Nephron (organoid): ENCODE data around the gene DLST.
A peak's percentile ranks its signal among the peaks of the same experiment; 100 is the strongest.
"Not testable (repeated sequence)": the region's sequence is repeated elsewhere in the genome, so short reads cannot be mapped to it uniquely, and the experiment has no call there.

Source experiments
- H3K27ac Mint-ChIP-seq, 3 experiments: 2 replicates each; pipeline ENCODE4 v1.8.0; 2020; ENCODE audit warnings: mixed read lengths in 3 of 3, mild to moderate bottlenecking in 2 of 3, moderate library complexity in 1 of 3
- H3K27me3 Mint-ChIP-seq: 2 replicates; pipeline ENCODE4 v1.8.0; 2021; ENCODE audit warnings: low read depth, mild to moderate bottlenecking, moderate library complexity, mixed read lengths
- H3K36me3 Mint-ChIP-seq: 2 replicates; pipeline ENCODE4 v1.8.0; 2020; ENCODE audit warnings: low read depth, mixed read lengths
- H3K4me1 Mint-ChIP-seq: 2 replicates; pipeline ENCODE4 v1.8.0; 2020; ENCODE audit warnings: mixed read lengths
- H3K4me3 Mint-ChIP-seq, 3 experiments: 2 replicates each; pipeline ENCODE4 v1.8.0; 2020; ENCODE audit warnings: mild to moderate bottlenecking in 3 of 3, mixed read lengths in 3 of 3, moderate library complexity in 2 of 3
- H3K9me3 Mint-ChIP-seq: 2 replicates; pipeline ENCODE4 v1.8.0; 2020; ENCODE audit warnings: mixed read lengths
- CTCF ChIP-seq, 3 experiments: fragments of 200-600 bp; sonication (generic); IDR thresholded peaks; one replicate each; pipeline ENCODE4 v1.5.0; 2021; ENCODE audit warnings: antibody characterized with exemption in 3 of 3; ENCODE audit not compliant: unreplicated experiment in 3 of 3

Gene DLST

GRCh38 chr14:74921987-74922751 lies 40.5 kb downstream of the DLST start:
- H3K4me3 Mint-ChIP-seq = peak overlapping the region; percentile 70 to 78 (median 78)
- no peak for TF ChIP-seq CTCF (IDR thresholded peaks at IDR 0.05; ENCODE audit: unreplicated experiment in 3 of 3)
- H3K27ac Mint-ChIP-seq = no peak overlapping the region
- no peaks in the 10 kb centered on the region for H3K9me3 Mint-ChIP-seq
- no peaks in the 10 kb centered on the region for H3K36me3 Mint-ChIP-seq
- H3K4me1 Mint-ChIP-seq = peaks cover 6% of the 10 kb centered on the region
- peaks cover 25% of the 10 kb centered on the region for H3K27me3 Mint-ChIP-seq

- Mint-ChIP-seq H3K4me3 (peak within 1 kb of the TSS; percentile 70 to 78 (median 78)), H3K27ac (no peak within 1 kb of the TSS), H3K36me3 (no peaks in the 10 kb centered on the region), H3K9me3 (no peaks in the 10 kb centered on the region), H3K27me3 (peaks cover 31% of the 10 kb centered on the region), H3K4me1 (no peaks in the 10 kb centered on the region)
- TF ChIP-seq CTCF (IDR thresholded peaks at IDR 0.05; ENCODE audit: unreplicated experiment in 3 of 3) = no peak
Observed at GRCh38 chr14:74922752-74923401, 41.2 kb downstream of the DLST start, which contains the start of gene RPS6KL1. TSS of gene RPS6KL1 (minus strand) at chr14:74923260. CDS start at chr14:74921541, 1,719 bp downstream.

DNA sequence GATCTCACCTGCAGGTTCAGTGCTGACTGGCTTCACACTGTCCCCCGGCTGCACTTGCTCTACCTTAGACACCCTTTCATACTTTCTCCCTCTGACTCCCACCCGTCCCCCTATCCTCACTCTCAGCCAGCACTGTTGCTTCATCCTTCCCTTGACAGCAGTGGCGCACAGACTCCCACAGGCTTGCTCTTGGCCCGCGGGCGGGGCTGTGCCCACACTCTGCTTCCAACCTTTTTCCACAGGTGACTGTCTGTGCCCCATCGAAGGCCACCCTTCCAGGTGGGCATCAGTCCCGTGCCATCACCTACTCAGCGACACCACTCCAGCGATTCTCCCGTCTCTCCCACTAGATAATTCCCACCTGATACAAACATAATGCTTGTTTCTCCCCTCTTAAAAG lies 42.3 kb downstream of the DLST start:
- peaks cover 31% of the 10 kb centered on the region for H3K27me3 Mint-ChIP-seq
- H3K4me3 Mint-ChIP-seq = peak overlapping the region in 2 of 3 experiments; percentile 18 to 62
- H3K27ac Mint-ChIP-seq = no peak overlapping the region
- no peaks in the 10 kb centered on the region for H3K9me3 Mint-ChIP-seq
- no peak for TF ChIP-seq CTCF (IDR thresholded peaks at IDR 0.05; ENCODE audit: unreplicated experiment in 3 of 3)
- no peaks in the 10 kb centered on the region for H3K4me1 Mint-ChIP-seq
- no peaks in the 10 kb centered on the region for H3K36me3 Mint-ChIP-seq

DNA sequence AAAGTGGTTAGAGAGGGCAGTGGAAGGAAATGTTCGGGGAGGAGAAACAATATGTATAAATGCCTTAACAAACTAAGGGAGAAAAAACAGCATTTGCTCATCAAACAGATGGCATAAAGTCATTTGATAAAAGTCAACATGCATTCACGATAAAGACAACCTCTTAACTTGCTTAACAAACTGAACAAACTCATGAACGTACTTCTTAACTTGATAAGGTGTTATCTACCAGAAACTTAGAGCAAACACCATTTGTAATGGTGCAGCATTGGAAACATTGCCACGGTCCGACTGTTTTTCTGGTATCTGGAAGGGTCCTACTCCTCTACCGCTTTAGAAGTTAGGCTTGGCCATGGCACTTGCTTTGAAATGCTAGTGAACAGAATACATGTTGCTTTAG lies 45.5 kb downstream of the DLST start:
- Mint-ChIP-seq H3K4me1 (peaks cover 9% of the 10 kb centered on the region), H3K27me3 (peaks cover 26% of the 10 kb centered on the region), H3K36me3 (no peaks in the 10 kb centered on the region), H3K4me3 (no peak overlapping the region), H3K9me3 (no peaks in the 10 kb centered on the region), H3K27ac (no peak overlapping the region)
- no peak for TF ChIP-seq CTCF (IDR thresholded peaks at IDR 0.05; ENCODE audit: unreplicated experiment in 3 of 3)

- H3K27me3 Mint-ChIP-seq = peaks cover 16% of the 10 kb centered on the region
- H3K27ac Mint-ChIP-seq = no peak overlapping the region
- TF ChIP-seq CTCF (IDR thresholded peaks at IDR 0.05; ENCODE audit: unreplicated experiment in 3 of 3) = no peak
- no peaks in the 10 kb centered on the region for H3K36me3 Mint-ChIP-seq
- peaks cover 26% of the 10 kb centered on the region for H3K4me1 Mint-ChIP-seq
- H3K4me3 Mint-ChIP-seq = no peak overlapping the region
- no peaks in the 10 kb centered on the region for H3K9me3 Mint-ChIP-seq
Observed at GRCh38 chr14:74929242-74929641, 47.5 kb downstream of the DLST start.

DNA sequence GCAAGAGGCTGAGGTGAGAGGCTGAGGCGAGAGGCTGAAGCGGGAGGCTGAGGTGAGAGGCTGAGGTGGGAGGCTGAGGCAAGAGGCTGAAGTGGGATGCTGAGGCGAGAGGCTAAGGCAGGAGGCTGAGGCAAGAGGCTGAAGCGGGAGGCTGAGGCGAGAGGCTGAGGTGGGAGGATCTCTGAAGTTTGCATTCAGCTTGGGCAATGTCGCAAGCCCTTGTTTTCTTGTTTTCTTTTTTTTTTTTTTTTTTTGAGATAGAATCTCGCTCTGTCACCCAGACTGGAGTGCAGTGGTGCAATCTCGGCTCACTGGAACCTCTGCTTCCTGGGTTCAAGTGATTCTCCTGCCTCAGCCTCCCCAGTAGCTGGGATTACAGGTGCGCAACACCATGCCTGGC lies 50.0 kb downstream of the DLST start:
- not testable (repeated sequence) for H3K36me3 Mint-ChIP-seq, H3K9me3 Mint-ChIP-seq, H3K4me3 Mint-ChIP-seq, H3K27me3 Mint-ChIP-seq, H3K27ac Mint-ChIP-seq
- H3K4me1 Mint-ChIP-seq = peaks cover 43% of the 10 kb centered on the region
